H9 (cell line): ENCODE results near the gene ZFR2. TPM values are rescaled to one million over a fixed set of nuclear protein-coding genes. Genes with fewer than 3 reads are reported as not detected.

Source experiments
- DNase-seq: peaks from one replicate; pipeline ENCODE4 v3.0.0-alpha.2; 2017
- H2AFZ ChIP-seq: one replicate; pipeline ENCODE4 v1.6.1; 2013; ENCODE audit warnings: mild to moderate bottlenecking, low read length, control low read depth, moderate library complexity
- H2AK5ac ChIP-seq: 2 replicates; pipeline ENCODE4 v1.6.1; 2013; ENCODE audit warnings: low read length, control low read depth, mixed read lengths; ENCODE audit not compliant: insufficient read length
- H2BK120ac ChIP-seq: one replicate; pipeline ENCODE4 v1.6.1; 2013; ENCODE audit warnings: low read depth, mild to moderate bottlenecking, low read length, control low read depth, inconsistent platforms; ENCODE audit not compliant: poor library complexity, severe bottlenecking
- H2BK12ac ChIP-seq: 2 replicates; pipeline ENCODE4 v1.6.1; 2013; ENCODE audit warnings: low read length, control low read depth, mixed read lengths, low read depth; ENCODE audit not compliant: insufficient read length
- H2BK15ac ChIP-seq: 2 replicates; pipeline ENCODE4 v1.6.1; 2013; ENCODE audit warnings: low read depth, low read length, control low read depth
- H2BK20ac ChIP-seq: one replicate; pipeline ENCODE4 v1.6.1; 2013; ENCODE audit warnings: low read depth, mild to moderate bottlenecking, low read length, control low read depth, inconsistent platforms; ENCODE audit not compliant: poor library complexity, severe bottlenecking
- H2BK5ac ChIP-seq: 2 replicates; pipeline ENCODE4 v1.6.1; 2013; ENCODE audit warnings: low read length, control low read depth, mixed read lengths; ENCODE audit not compliant: insufficient read length
- H3K14ac ChIP-seq: 2 replicates; pipeline ENCODE4 v1.6.1; 2013; ENCODE audit warnings: low read length, control low read depth; ENCODE audit not compliant: insufficient read depth
- H3K18ac ChIP-seq: 2 replicates; pipeline ENCODE4 v1.6.1; 2013; ENCODE audit warnings: low read depth, mild to moderate bottlenecking, mixed read lengths, low read length, control low read depth; ENCODE audit not compliant: insufficient read length
- H3K23ac ChIP-seq: 2 replicates; pipeline ENCODE4 v1.6.1; 2013; ENCODE audit warnings: low read length, control low read depth, mixed read lengths, low read depth; ENCODE audit not compliant: insufficient read length
- H3K23me2 ChIP-seq: 2 replicates; pipeline ENCODE4 v1.6.1; 2013; ENCODE audit warnings: low read depth, mild to moderate bottlenecking, mixed read lengths, low read length, control low read depth; ENCODE audit not compliant: insufficient read length, poor library complexity, severe bottlenecking
- H3K27ac ChIP-seq: 2 replicates; pipeline ENCODE4 v1.5.1; 2013; ENCODE audit warnings: low read length, control low read depth, mixed read lengths, low read depth; ENCODE audit not compliant: insufficient read length
- H3K27me3 ChIP-seq: 2 replicates; pipeline ENCODE4 v1.6.1; 2013; ENCODE audit warnings: low read length, control low read depth, inconsistent platforms; ENCODE audit not compliant: insufficient read depth
- H3K4ac ChIP-seq: 2 replicates; pipeline ENCODE4 v1.6.1; 2013; ENCODE audit warnings: low read depth, mild to moderate bottlenecking, control low read depth, inconsistent platforms, low read length, moderate library complexity
- H3K4me1 ChIP-seq: 2 replicates; pipeline ENCODE4 v1.6.1; 2013; ENCODE audit warnings: low read length, control low read depth, inconsistent platforms; ENCODE audit not compliant: insufficient read depth
- H3K4me2 ChIP-seq: 2 replicates; pipeline ENCODE4 v1.6.1; 2013; ENCODE audit warnings: low read length, control low read depth, mixed read lengths; ENCODE audit not compliant: insufficient read length, insufficient read depth
- H3K56ac ChIP-seq: 2 replicates; pipeline ENCODE4 v1.6.1; 2013; ENCODE audit warnings: low read depth, mild to moderate bottlenecking, mixed read lengths, low read length, control low read depth; ENCODE audit not compliant: insufficient read length
- H3K79me1 ChIP-seq: 2 replicates; pipeline ENCODE4 v1.6.1; 2013; ENCODE audit warnings: low read depth, mild to moderate bottlenecking, moderate library complexity, low read length, control low read depth, inconsistent platforms; ENCODE audit not compliant: insufficient read depth, poor library complexity, severe bottlenecking
- H3K79me2 ChIP-seq: 2 replicates; pipeline ENCODE4 v1.6.1; 2013; ENCODE audit warnings: low read length, control low read depth, inconsistent platforms; ENCODE audit not compliant: insufficient read depth
- H3K9ac ChIP-seq: 2 replicates; pipeline ENCODE4 v1.6.1; 2013; ENCODE audit warnings: low read length, control low read depth, mixed read lengths; ENCODE audit not compliant: insufficient read length; ENCODE audit errors: extremely low read depth
- H3K9me3 ChIP-seq: one replicate; pipeline ENCODE4 v1.6.1; 2013; ENCODE audit warnings: low read depth, low read length, inconsistent platforms; ENCODE audit not compliant: control insufficient read depth
- H3T11ph ChIP-seq: one replicate; pipeline ENCODE4 v1.6.1; 2013; ENCODE audit warnings: mild to moderate bottlenecking, low read length, control low read depth, inconsistent platforms
- H4K20me1 ChIP-seq: one replicate; pipeline ENCODE4 v1.6.1; 2013; ENCODE audit not compliant: control insufficient read depth, insufficient read length, insufficient read depth
- H4K5ac ChIP-seq: 2 replicates; pipeline ENCODE4 v1.6.1; 2013; ENCODE audit warnings: low read depth, mild to moderate bottlenecking, mixed read lengths, low read length, control low read depth; ENCODE audit not compliant: insufficient read length
- H4K8ac ChIP-seq: replicated peaks from 2 replicates; pipeline ENCODE4 v1.6.1; 2013; ENCODE audit warnings: low read length, control low read depth, mixed read lengths, low read depth; ENCODE audit not compliant: insufficient read length
- H4K91ac ChIP-seq: 2 replicates; pipeline ENCODE4 v1.6.1; 2013; ENCODE audit warnings: low read depth, mild to moderate bottlenecking, moderate library complexity, mixed read lengths, low read length, control low read depth; ENCODE audit not compliant: insufficient read length
- H3K27ac Mint-ChIP-seq, 3 experiments: 2 replicates in 2 of 3; 3 replicates in 1 of 3; pipeline ENCODE4 v1.8.0; 2020 to 2021; ENCODE audit warnings: mixed read lengths in 3 of 3, mild to moderate bottlenecking in 1 of 3, moderate library complexity in 1 of 3
- H3K27me3 Mint-ChIP-seq: 2 replicates; pipeline ENCODE4 v1.8.0; 2021; ENCODE audit warnings: low read depth, mild to moderate bottlenecking, moderate library complexity, mixed read lengths
- H3K36me3 Mint-ChIP-seq, 3 experiments: 2 replicates in 2 of 3; 3 replicates in 1 of 3; pipeline ENCODE4 v1.8.0; 2020 to 2021; ENCODE audit warnings: low read depth in 3 of 3, mixed read lengths in 3 of 3; ENCODE audit not compliant: insufficient read depth in 1 of 3
- H3K4me1 Mint-ChIP-seq, 2 experiments: 2 replicates each; pipeline ENCODE4 v1.8.0; 2020; ENCODE audit warnings: mixed read lengths in 2 of 2
- H3K4me3 Mint-ChIP-seq, 2 experiments: 2 replicates in 1 of 2; 3 replicates in 1 of 2; pipeline ENCODE4 v1.8.0; 2020 to 2021; ENCODE audit warnings: mild to moderate bottlenecking in 2 of 2, mixed read lengths in 2 of 2, moderate library complexity in 1 of 2
- H3K9me3 Mint-ChIP-seq, 2 experiments: 2 replicates in 1 of 2; 3 replicates in 1 of 2; pipeline ENCODE4 v1.8.0; 2020; ENCODE audit warnings: mild to moderate bottlenecking in 2 of 2, mixed read lengths in 2 of 2, moderate library complexity in 1 of 2
- CTCF ChIP-seq: fragments of 200-600 bp; sonication (generic); conservative IDR thresholded peaks from 3 replicates; pipeline ENCODE4 v1.8.0; 2021; ENCODE audit warnings: antibody characterized with exemption, mild to moderate bottlenecking
- WGBS: extraction: QIAGEN DNeasy Blood & Tissue Kit; methylation state at CpG from one replicate; pipeline ENCODE4 v1.1.7; 2013; ENCODE audit warnings: missing lambda C conversion rate, low lambda C conversion rate, mixed read lengths; ENCODE audit not compliant: insufficient read length; ENCODE audit errors: extremely low coverage; 5-methylcytosine and 5-hydroxymethylcytosine counted together
- total RNA-seq: library from RNA; stranded (reverse); gene quantifications from 2 replicates; pipeline ENCODE4 v1.2.1, GENCODE V29; 2021

ZFR2 gene
- total RNA-seq, 1 experiment from 2014 or later, result 18.3 TPM

- Histone ChIP-seq H3K4me2 (no peak overlapping the region), H2BK20ac (no peak overlapping the region), H4K20me1 (no peaks in the 10 kb centered on the region), H3K4me1 (no peaks in the 10 kb centered on the region), H2BK5ac (no peak overlapping the region), H3K9me3 (peaks cover 8% of the 10 kb centered on the region), H3T11ph (no peak overlapping the region), H3K79me1 (peaks cover 3% of the 10 kb centered on the region), H3K23me2 (no peaks in the 10 kb centered on the region), H3K23ac (no peak overlapping the region), H4K5ac (no peak overlapping the region), H4K91ac (no peak overlapping the region), H2BK15ac (no peak overlapping the region), H4K8ac (no peak overlapping the region), H2AFZ (no peak overlapping the region), H3K56ac (no peak overlapping the region), H3K27me3 (no peaks in the 10 kb centered on the region), H2BK120ac (no peak overlapping the region), H3K9ac (no peak overlapping the region), H3K27ac (no peak overlapping the region), H3K79me2 (no peaks in the 10 kb centered on the region), H2AK5ac (no peak overlapping the region), H3K18ac (no peak overlapping the region), H2BK12ac (no peak overlapping the region), H3K4ac (no peak overlapping the region), H3K14ac (no peak overlapping the region)
- Mint-ChIP-seq H3K4me3 (no peak overlapping the region), H3K36me3 (peaks cover 19 to 31% (median 28%) of the 10 kb centered on the region in 3 experiments), H3K9me3 (peaks cover 11 to 15% of the 10 kb centered on the region in 2 experiments), H3K27me3 (no peaks in the 10 kb centered on the region), H3K4me1 (no peaks in the 10 kb centered on the region), H3K27ac (no peak overlapping the region)
- no peak for DNase-seq
- no CpG with 5 or more reads among the region's 12 CpGs for WGBS
- TF ChIP-seq CTCF, result no peak
Measured at GRCh38 chr19:3857449-3858003, 11.3 kb downstream of the ZFR2 start.
